Measurements from ENCODE around the gene MAGI1. TPM values are rescaled to one million over a fixed set of nuclear protein-coding genes. Genes with fewer than 3 reads are reported as not detected.

The MAGI1 gene
- total and polyA plus RNA-seq, 4 donors: 9.9 to 88.1 (median 24.6) TPM

- Histone ChIP-seq H3K4me1 (ENCODE audit: control insufficient read depth in 5 of 5, insufficient read depth in 5 of 5, low read length in 5 of 5) (peaks cover 0 to 4% (median 0%) of the 10 kb centered on the region in 5 donors), H3K27me3 (ENCODE audit: control insufficient read depth in 3 of 3, insufficient read depth in 3 of 3, low read length in 2 of 3) (no peaks in the 10 kb centered on the region), H3K9me3 (ENCODE audit: control insufficient read depth in 4 of 4, insufficient read depth in 3 of 4, low read length in 3 of 4) (no peaks in the 10 kb centered on the region), H3K36me3 (ENCODE audit: control insufficient read depth in 4 of 4, insufficient read depth in 4 of 4, low read length in 4 of 4) (no peaks in the 10 kb centered on the region), H3K9ac (ENCODE audit: insufficient read depth in 1 of 2, low read length in 2 of 2) (no peak overlapping the region), H3K4me3 (no peak overlapping the region), H3K27ac (ENCODE audit: low read depth in 1 of 2, low read length in 1 of 2) (no peak overlapping the region)
- ATAC-seq (ENCODE audit: insufficient read depth, low FRiP score) (no peak), DNase-seq (no peak)
- no peak for TF ChIP-seq CTCF (IDR thresholded peaks at IDR 0.05; ENCODE audit: control extremely low read depth, extremely low read depth)
- 82 to 83% methylated on average over 2 of the region's 2 CpGs for WGBS, 2 donors
Observed at GRCh38 chr3:65313666-65314065, 725.1 kb downstream of the MAGI1 start.

- Histone ChIP-seq H3K9me3 (ENCODE audit: control insufficient read depth in 4 of 4, insufficient read depth in 3 of 4, low read length in 3 of 4) (no peaks in the 10 kb centered on the region), H3K36me3 (ENCODE audit: control insufficient read depth in 4 of 4, insufficient read depth in 4 of 4, low read length in 4 of 4) (no peaks in the 10 kb centered on the region), H3K4me3 (no peak overlapping the region), H3K4me1 (ENCODE audit: control insufficient read depth in 5 of 5, insufficient read depth in 5 of 5, low read length in 5 of 5) (no peaks in the 10 kb centered on the region), H3K27ac (ENCODE audit: low read depth in 1 of 2, low read length in 1 of 2) (no peak overlapping the region), H3K9ac (ENCODE audit: insufficient read depth in 1 of 2, low read length in 2 of 2) (no peak overlapping the region), H3K27me3 (ENCODE audit: control insufficient read depth in 3 of 3, insufficient read depth in 3 of 3, low read length in 2 of 3) (no peaks in the 10 kb centered on the region)
- 81 to 84% methylated on average over 4 of the region's 4 CpGs for WGBS, 2 donors
- ATAC-seq (ENCODE audit: insufficient read depth, low FRiP score) (no peak), DNase-seq (no peak)
- no peak for TF ChIP-seq CTCF (IDR thresholded peaks at IDR 0.05; ENCODE audit: control extremely low read depth, extremely low read depth)
Observed at GRCh38 chr3:65305836-65306235, 732.9 kb downstream of the MAGI1 start.

Small RNAs within 50 kb of the gene (small RNA-seq; reads per million reads assigned to genes)
- not detected for gene RF00019 (ENCODE audit: low replicate concordance)

Other genes with a start within 250 kb of the MAGI1 start
- gene SLC25A26, start 182.1 kb upstream of the MAGI1 start, total RNA-seq: 10 to 100 TPM; 16.5 to 18.0 TPM
- 10 to 100 TPM; 10.4 to 13.2 TPM for gene SLC25A26, start 182.1 kb upstream of the MAGI1 start, polyA plus RNA-seq

All from lung (tissue), 13 donors.